Gastroesophageal sphincter (tissue), 4 donors: Measurements from ENCODE around the gene PEMT. TPM values are rescaled to one million over a fixed set of nuclear protein-coding genes. Genes with fewer than 3 reads are reported as not detected.

Source experiments
- ATAC-seq: fragments of 150-250 bp; one replicate; pipeline ENCODE4 v1.9.1; 2016; ENCODE audit warnings: mild to moderate bottlenecking, moderate library complexity
- H3K27ac ChIP-seq, 4 donors: fragments of 200-600 bp; sonication (generic) in 3 of 4; 1 replicate in 3 of 4; 2 replicates in 1 of 4; pipeline ENCODE4 v1.5.1; 2016 to 2019
- H3K27me3 ChIP-seq: fragments of 200-600 bp; sonication (generic); one replicate; pipeline ENCODE4 v1.5.1; 2019
- H3K36me3 ChIP-seq, 2 donors: fragments of 200-600 bp; sonication (generic); one replicate each; pipeline ENCODE4 v1.5.1; 2019; ENCODE audit warnings: control low read depth in 1 of 2
- H3K4me1 ChIP-seq, 3 donors: fragments of 200-600 bp; sonication (generic); 1 replicate in 2 of 3; 2 replicates in 1 of 3; pipeline ENCODE4 v1.5.1; 2016 to 2019; ENCODE audit warnings: control low read depth in 2 of 3
- H3K4me3 ChIP-seq, 2 donors: fragments of 200-600 bp; sonication (generic); one replicate each; pipeline ENCODE4 v1.5.1; 2019; ENCODE audit warnings: mild to moderate bottlenecking in 1 of 2, moderate library complexity in 1 of 2
- H3K9me3 ChIP-seq, 3 donors: fragments of 200-600 bp; sonication (generic); one replicate each; pipeline ENCODE4 v1.5.1; 2017 to 2019; ENCODE audit warnings: control low read depth in 2 of 3
- EP300 ChIP-seq: sonication (generic); formaldehyde crosslinking; IDR thresholded peaks from one replicate; pipeline ENCODE4 v1.6.1; 2017; ENCODE audit warnings: antibody characterized with exemption, mild to moderate bottlenecking
- POLR2A ChIP-seq, 2 donors: fragments of 450-650 bp; IDR thresholded peaks; one replicate each; pipeline ENCODE4 v1.6.1; 2017; ENCODE audit warnings: antibody characterized with exemption in 2 of 2, mild to moderate bottlenecking in 2 of 2, moderate library complexity in 1 of 2
- POLR2AphosphoS5 ChIP-seq: sonication (generic); formaldehyde crosslinking; IDR thresholded peaks from one replicate; pipeline ENCODE4 v1.6.1; 2017; ENCODE audit warnings: antibody characterized with exemption
- WGBS, 2 donors: methylation state at CpG; one replicate each; pipeline ENCODE4 v1.1.5; 2018; ENCODE audit warnings: low coverage in 1 of 2; 5-methylcytosine and 5-hydroxymethylcytosine counted together
- total RNA-seq, 4 donors: library from RNA; depleted of rRNA; stranded (reverse); fragments of >200 nt; gene quantifications; one replicate each; pipeline ENCODE4 v1.1.0, GENCODE V29; 2016
- TF ChIP-seq, protein P1 (sequence below), 4 experiments: fragments of 200-600 bp in 2 of 4; fragments of 450-650 bp in 2 of 4; sonication (generic) in 1 of 4; IDR thresholded peaks; one replicate each; pipeline ENCODE4 v1.5.1; 2017 to 2019; ENCODE audit warnings: antibody characterized with exemption in 4 of 4, mild to moderate bottlenecking in 2 of 4, moderate library complexity in 2 of 4

The PEMT gene
- total RNA-seq, 4 donors from 2014 or later = 8.6 to 20.7 (median 17.5) TPM

GRCh38 chr17:17624741-17625140 lies 33.2 kb upstream of the PEMT start:
- 55 to 71% methylated on average over 1 to 8 of the region's 9 CpGs for WGBS, 2 donors
- Histone ChIP-seq H3K36me3 (no peaks in the 10 kb centered on the region), H3K9me3 (no peaks in the 10 kb centered on the region), H3K4me3 (no peak overlapping the region), H3K27me3 (peaks cover 15% of the 10 kb centered on the region), H3K27ac (no peak overlapping the region), H3K4me1 (no peaks in the 10 kb centered on the region)
- ATAC-seq = no peak
- TF ChIP-seq POLR2AphosphoS5 = no peak
- no peak for TF ChIP-seq POLR2A (IDR thresholded peaks at IDR 0.05)
- TF ChIP-seq, protein P1, sequence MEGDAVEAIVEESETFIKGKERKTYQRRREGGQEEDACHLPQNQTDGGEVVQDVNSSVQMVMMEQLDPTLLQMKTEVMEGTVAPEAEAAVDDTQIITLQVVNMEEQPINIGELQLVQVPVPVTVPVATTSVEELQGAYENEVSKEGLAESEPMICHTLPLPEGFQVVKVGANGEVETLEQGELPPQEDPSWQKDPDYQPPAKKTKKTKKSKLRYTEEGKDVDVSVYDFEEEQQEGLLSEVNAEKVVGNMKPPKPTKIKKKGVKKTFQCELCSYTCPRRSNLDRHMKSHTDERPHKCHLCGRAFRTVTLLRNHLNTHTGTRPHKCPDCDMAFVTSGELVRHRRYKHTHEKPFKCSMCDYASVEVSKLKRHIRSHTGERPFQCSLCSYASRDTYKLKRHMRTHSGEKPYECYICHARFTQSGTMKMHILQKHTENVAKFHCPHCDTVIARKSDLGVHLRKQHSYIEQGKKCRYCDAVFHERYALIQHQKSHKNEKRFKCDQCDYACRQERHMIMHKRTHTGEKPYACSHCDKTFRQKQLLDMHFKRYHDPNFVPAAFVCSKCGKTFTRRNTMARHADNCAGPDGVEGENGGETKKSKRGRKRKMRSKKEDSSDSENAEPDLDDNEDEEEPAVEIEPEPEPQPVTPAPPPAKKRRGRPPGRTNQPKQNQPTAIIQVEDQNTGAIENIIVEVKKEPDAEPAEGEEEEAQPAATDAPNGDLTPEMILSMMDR (IDR thresholded peaks at IDR 0.05) = no peak
- no peak for TF ChIP-seq EP300

- TF ChIP-seq POLR2AphosphoS5 (no peak), EP300 (no peak), POLR2A (IDR thresholded peaks at IDR 0.05) (no peak)
- TF ChIP-seq, protein P1 (IDR thresholded peaks at IDR 0.05) = no peak
- Histone ChIP-seq H3K27me3 (peaks cover 15% of the 10 kb centered on the region), H3K4me1 (no peaks in the 10 kb centered on the region), H3K27ac (no peak overlapping the region), H3K4me3 (no peak overlapping the region), H3K36me3 (no peaks in the 10 kb centered on the region), H3K9me3 (no peaks in the 10 kb centered on the region)
- no peak for ATAC-seq
- 92% methylated on average over 5 of the region's 9 CpGs; no CpG with 5 or more reads in 1 of the 2 donors for WGBS, 2 donors
Measured at GRCh38 chr17:17623904-17624303, 32.4 kb upstream of the PEMT start.

DNA sequence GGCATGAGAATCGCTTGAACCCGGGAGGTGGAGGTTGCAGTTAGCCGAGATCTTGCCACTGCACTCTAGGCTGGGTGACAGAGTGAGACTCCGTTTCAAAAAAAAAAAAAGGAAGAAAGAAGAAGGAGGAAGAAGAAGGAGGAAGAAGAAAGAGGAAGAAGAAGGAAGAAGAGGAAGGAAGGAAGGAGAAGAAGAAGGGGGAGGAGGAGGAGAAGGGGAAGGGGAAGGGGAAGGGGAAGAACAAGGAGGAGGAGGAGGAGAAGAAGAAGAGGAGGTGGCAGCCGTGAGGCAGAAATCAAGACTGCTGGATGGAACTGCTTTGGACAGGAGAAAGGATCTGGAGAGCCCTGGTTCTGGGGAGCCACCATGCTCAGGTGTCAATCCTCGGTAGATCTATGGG lies 29.7 kb upstream of the PEMT start:
- no peak for TF ChIP-seq EP300
- no peak for TF ChIP-seq POLR2AphosphoS5
- no peak for TF ChIP-seq POLR2A (IDR thresholded peaks at IDR 0.05)
- no peak for ATAC-seq
- no peaks in the 10 kb centered on the region for H3K27me3 ChIP-seq
- H3K36me3 ChIP-seq = no peaks in the 10 kb centered on the region
- H3K4me3 ChIP-seq = no peak overlapping the region
- no peaks in the 10 kb centered on the region for H3K4me1 ChIP-seq
- H3K27ac ChIP-seq = no peak overlapping the region
- 58 to 69% methylated on average over 2 to 6 of the region's 6 CpGs for WGBS, 2 donors
- H3K9me3 ChIP-seq = no peaks in the 10 kb centered on the region

GRCh38 chr17:17613708-17614114 lies 22.2 kb upstream of the PEMT start:
- TF ChIP-seq POLR2AphosphoS5 = no peak
- TF ChIP-seq, protein P1 (IDR thresholded peaks at IDR 0.05) = peak in 3 of 4 experiments; percentile 60 to 76 (median 67)
- no peak for TF ChIP-seq EP300
- no peak overlapping the region for H3K27ac ChIP-seq
- WGBS, 2 donors = 0% methylated on average over 3 of the region's 3 CpGs; no CpG with 5 or more reads in 1 of the 2 donors
- ATAC-seq = peak; percentile 63
- H3K36me3 ChIP-seq = no peaks in the 10 kb centered on the region
- no peak overlapping the region for H3K4me3 ChIP-seq
- H3K27me3 ChIP-seq = no peaks in the 10 kb centered on the region
- no peaks in the 10 kb centered on the region for H3K4me1 ChIP-seq
- no peaks in the 10 kb centered on the region for H3K9me3 ChIP-seq

DNA sequence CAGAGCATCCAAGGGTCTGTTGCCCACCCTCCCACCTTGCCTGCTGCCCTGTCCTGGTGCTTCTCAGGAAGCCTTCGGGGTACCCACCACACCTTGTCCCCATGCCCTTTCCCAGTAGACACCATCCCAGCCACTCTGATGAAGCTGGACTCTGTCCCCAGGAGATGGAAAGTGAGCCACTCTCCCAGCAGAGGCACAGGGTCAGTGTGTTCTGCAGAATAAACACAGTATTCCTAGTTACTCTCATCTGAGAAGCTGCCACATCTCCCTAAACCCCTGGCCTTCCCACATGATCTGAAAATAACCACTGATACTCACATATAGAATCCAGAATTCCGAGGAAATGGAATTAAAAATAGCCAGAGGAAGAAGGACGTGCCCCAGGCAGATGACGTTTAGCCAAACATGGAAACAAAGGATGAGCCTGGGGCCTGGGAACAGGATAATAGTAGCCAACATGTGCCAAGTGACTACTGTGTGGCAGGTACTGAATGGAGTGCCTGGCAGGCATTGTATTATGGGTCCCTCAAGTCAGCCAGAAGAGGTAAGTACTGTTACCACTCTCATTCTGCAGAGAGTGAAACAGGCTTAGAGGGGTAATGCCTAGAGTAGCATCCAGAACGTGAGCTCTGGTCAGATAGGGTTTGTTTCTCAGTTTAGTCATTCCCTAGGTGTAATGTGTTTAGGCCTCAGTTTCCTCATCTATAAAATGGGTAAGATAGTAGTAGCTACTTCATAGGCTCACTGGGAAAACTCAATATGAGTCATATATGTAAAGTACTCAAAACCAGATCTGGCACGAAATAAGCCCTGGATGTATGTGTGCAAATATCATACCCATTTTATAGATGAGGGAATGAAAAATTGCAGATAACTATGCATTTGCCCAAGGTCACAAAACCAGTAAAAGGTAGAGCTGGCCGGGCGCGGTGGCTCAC lies 20.8 kb upstream of the PEMT start:
- no peaks in the 10 kb centered on the region for H3K27me3 ChIP-seq
- 74 to 79% methylated on average over 5 to 6 of the region's 9 CpGs for WGBS, 2 donors
- H3K4me3 ChIP-seq = no peak overlapping the region
- TF ChIP-seq POLR2AphosphoS5 (no peak), EP300 (no peak), POLR2A (IDR thresholded peaks at IDR 0.05) (no peak)
- TF ChIP-seq, protein P1 (IDR thresholded peaks at IDR 0.05) = no peak
- H3K27ac ChIP-seq = no peak overlapping the region
- no peak for ATAC-seq
- no peaks in the 10 kb centered on the region for H3K36me3 ChIP-seq
- H3K4me1 ChIP-seq = no peaks in the 10 kb centered on the region
- H3K9me3 ChIP-seq = no peaks in the 10 kb centered on the region
